Activated CD4-positive, alpha-beta T cell treated with anti-CD3 and anti-CD28 coated beads for 48 hours (primary cell): ENCODE results near the gene POP4.

Experiments used
- DNase-seq: peaks from one replicate; pipeline ENCODE4 v3.0.0-alpha.2; 2020

Gene POP4

DNA sequence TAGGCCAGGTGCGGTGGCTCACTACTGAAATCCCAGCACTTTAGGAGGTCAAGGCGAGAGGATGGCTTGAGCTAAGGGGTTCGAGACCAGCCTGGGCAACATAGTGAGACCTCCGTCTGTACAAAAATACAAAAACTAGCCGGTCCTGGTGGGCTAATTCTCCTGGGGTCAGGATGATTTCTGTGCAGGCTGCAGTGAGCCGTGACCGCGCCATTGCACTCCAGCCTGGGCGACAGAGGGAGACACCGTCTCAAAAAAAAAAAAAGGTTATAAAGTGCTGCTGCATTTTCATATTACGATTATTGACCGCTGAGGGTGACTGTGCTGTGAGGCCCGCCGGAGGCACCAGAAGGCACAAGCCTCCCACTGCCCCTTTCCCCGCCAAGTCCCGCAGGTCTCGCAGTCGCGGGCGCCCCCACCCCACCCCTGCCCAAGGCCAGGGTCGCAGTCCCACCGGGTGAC, 58.7 kb downstream of the POP4 start:
- DNase-seq = no peak

DNA sequence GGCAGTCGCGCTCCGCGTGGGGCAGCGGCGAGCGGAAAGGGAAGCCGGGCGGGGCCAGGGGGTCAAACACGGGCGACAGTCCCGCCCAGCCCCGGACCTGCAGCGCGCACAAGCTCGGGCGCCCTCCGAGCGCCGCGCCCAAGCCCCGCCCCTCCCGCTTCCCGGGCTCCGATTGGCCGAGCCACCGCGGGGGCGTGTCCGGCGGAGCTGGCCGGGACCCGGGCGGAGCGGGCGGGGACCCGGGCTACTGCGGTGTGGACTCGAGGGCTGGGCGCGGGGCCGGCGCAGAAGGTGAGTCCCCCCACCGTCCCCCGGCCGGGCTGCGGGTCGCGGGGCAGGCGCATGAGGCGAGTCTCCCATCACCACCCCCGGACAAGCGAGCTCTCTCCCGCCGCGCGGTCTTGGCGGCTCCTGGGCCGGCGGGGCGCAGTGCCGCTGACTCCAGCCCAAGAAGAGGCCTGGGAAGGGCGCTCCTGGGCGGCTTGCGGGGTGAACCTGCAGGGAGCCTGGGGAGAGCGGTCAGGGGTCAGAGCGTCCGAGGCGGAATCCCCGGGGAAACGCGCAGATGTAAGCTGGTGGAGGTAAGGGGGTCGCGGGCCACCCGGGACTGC, 59.2 kb downstream of the POP4 start, which contains the start of gene PLEKHF1:
Gene PLEKHF1 (plus strand): TSS at position 247 of the 611 bp plus-strand sequence. CDS start 8,379 bp downstream, outside the sequence.
- DNase-seq = peak; percentile 89

DNA sequence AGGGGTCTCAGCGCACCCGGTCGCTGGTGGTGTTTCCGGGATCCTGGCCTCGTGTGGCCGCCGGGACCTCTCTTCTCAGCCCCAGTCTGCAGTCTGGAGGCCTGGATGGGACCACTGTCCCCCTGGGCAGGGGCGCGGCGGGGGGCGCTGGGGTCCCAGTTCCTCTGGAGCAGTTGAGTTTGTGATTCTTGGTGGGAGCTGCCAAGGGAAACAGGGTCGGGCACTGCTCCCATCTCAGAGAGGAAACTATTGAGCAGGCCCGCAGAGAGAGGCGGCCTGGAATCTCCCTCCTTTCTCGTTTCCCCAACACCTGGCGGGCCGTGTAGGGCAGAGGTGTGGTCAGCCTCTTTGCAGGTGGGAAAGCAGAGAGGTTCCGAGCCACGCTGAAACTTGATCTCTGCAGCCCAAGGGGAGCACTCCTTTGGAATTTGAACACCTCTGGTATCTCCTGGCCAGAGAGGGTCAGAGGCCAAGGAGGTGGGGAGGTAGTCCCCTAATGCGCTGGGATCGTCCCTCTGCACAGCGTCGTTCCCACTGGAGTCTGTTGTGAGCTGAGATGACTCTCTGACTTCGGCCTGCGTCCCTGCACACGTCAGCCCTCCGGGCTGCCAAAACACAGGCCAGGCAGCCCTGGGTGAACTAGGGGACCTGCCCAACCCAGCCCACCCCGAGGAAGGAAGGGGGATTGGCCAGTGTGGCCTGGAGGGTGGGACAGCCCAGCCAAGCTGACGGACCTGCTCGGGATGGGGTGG, 59.9 kb downstream of the POP4 start:
- peak; percentile 43 for DNase-seq
